ENCODE results near the gene CTDSP1. TPM values are rescaled to one million over a fixed set of nuclear protein-coding genes. Genes with fewer than 3 reads are reported as not detected.

CTDSP1 gene
- total and polyA plus RNA-seq, 9 donors, result 38.6 to 211 (median 158) TPM

- H3K4me1 ChIP-seq (ENCODE audit: insufficient read depth), result peaks cover 12% of the 10 kb centered on the region
- H3K27ac ChIP-seq, result peak overlapping the region in 1 of 2 donors; percentile 4
- DNase-seq, result peak in 3 of 5 donors; percentile 30 to 44 (median 41)
- H3K27me3 ChIP-seq, result no peaks in the 10 kb centered on the region
- no peaks in the 10 kb centered on the region for H3K9me3 ChIP-seq
- no peak overlapping the region for H3K4me3 ChIP-seq
- TF ChIP-seq EP300 (IDR thresholded peaks at IDR 0.05) (no peak), POLR2A (IDR thresholded peaks at IDR 0.05) (no peak), CTCF (IDR thresholded peaks at IDR 0.05) (no peak)
- 75 to 77% (median 75%) methylated on average over 25 to 26 of the region's 26 CpGs for WGBS, 3 donors
- no peaks in the 10 kb centered on the region for H3K36me3 ChIP-seq
- intact Hi-C loops (cut with DNase I), result loop anchor here in 2 of 4 donors (10.0 kb wide), 2 partner anchors 62 to 252 kb away; partner anchors contain the start of genes BCS1L (in 1 of the 2) and ZNF142 (in 1 of the 2)
Measured at GRCh38 chr2:218402911-218403411, 3.3 kb downstream of the CTDSP1 start.

GRCh38 chr2:218403810-218404209 lies 4.1 kb downstream of the CTDSP1 start:
- WGBS, 3 donors, result 73 to 83% (median 74%) methylated on average over 7 of the region's 7 CpGs
- Histone ChIP-seq H3K36me3 (no peaks in the 10 kb centered on the region), H3K27me3 (no peaks in the 10 kb centered on the region), H3K27ac (no peak overlapping the region), H3K4me3 (no peak overlapping the region), H3K9me3 (no peaks in the 10 kb centered on the region), H3K4me1 (ENCODE audit: insufficient read depth) (peaks cover 10% of the 10 kb centered on the region)
- no peak for DNase-seq
- intact Hi-C loops (cut with DNase I), result loop anchor here in 2 of 4 donors (10.0 kb wide), 2 partner anchors 61 to 251 kb away; partner anchors contain the start of genes BCS1L (in 1 of the 2) and ZNF142 (in 1 of the 2)
- TF ChIP-seq EP300 (IDR thresholded peaks at IDR 0.05), result no peak
- no peak for TF ChIP-seq POLR2A (IDR thresholded peaks at IDR 0.05)
- TF ChIP-seq CTCF (IDR thresholded peaks at IDR 0.05), result no peak

GRCh38 chr2:218404351-218405085 lies 4.8 kb downstream of the CTDSP1 start:
- H3K27ac ChIP-seq, result no peak overlapping the region
- WGBS, 3 donors, result 61 to 69% (median 67%) methylated on average over 16 of the region's 16 CpGs
- H3K4me3 ChIP-seq, result no peak overlapping the region
- peak; percentile 31 to 60 (median 47) for DNase-seq
- H3K9me3 ChIP-seq, result no peaks in the 10 kb centered on the region
- intact Hi-C loops (cut with DNase I), result loop anchor here in 3 of 4 donors (5.0 to 10.0 kb wide), 3 partner anchors 60 to 250 kb away; partner anchors contain the start of genes BCS1L (in 1 of the 3) and ZNF142 (in 1 of the 3)
- no peaks in the 10 kb centered on the region for H3K27me3 ChIP-seq
- H3K4me1 ChIP-seq (ENCODE audit: insufficient read depth), result peaks cover 10% of the 10 kb centered on the region
- H3K36me3 ChIP-seq, result no peaks in the 10 kb centered on the region
- no peak for TF ChIP-seq CTCF (IDR thresholded peaks at IDR 0.05)
- no peak for TF ChIP-seq POLR2A (IDR thresholded peaks at IDR 0.05)
- TF ChIP-seq EP300 (IDR thresholded peaks at IDR 0.05), result no peak

GRCh38 chr2:218405086-218405745 lies 5.5 kb downstream of the CTDSP1 start:
- DNase-seq, result no peak
- H3K4me1 ChIP-seq (ENCODE audit: insufficient read depth), result peaks cover 10% of the 10 kb centered on the region
- 32 to 37% (median 35%) methylated on average over 8 of the region's 8 CpGs for WGBS, 3 donors

More at GRCh38 chr2:218405086-218405745, 5.5 kb downstream of the CTDSP1 start:
- H3K36me3 ChIP-seq, result no peaks in the 10 kb centered on the region
- H3K27me3 ChIP-seq, result no peaks in the 10 kb centered on the region
- no peak overlapping the region for H3K4me3 ChIP-seq
- H3K9me3 ChIP-seq, result no peaks in the 10 kb centered on the region
- intact Hi-C loops (cut with DNase I), result loop anchor here in 3 of 4 donors (5.0 to 10.0 kb wide), 3 partner anchors 60 to 250 kb away; partner anchors contain the start of genes BCS1L (in 1 of the 3) and ZNF142 (in 1 of the 3)
- TF ChIP-seq EP300 (IDR thresholded peaks at IDR 0.05) (no peak), CTCF (IDR thresholded peaks at IDR 0.05) (no peak), POLR2A (IDR thresholded peaks at IDR 0.05) (no peak)
- peak overlapping the region; percentile 23 to 95 for H3K27ac ChIP-seq

Measured in ovary (tissue), 9 donors.